ENCODE results near the gene NR2F6.

DNA sequence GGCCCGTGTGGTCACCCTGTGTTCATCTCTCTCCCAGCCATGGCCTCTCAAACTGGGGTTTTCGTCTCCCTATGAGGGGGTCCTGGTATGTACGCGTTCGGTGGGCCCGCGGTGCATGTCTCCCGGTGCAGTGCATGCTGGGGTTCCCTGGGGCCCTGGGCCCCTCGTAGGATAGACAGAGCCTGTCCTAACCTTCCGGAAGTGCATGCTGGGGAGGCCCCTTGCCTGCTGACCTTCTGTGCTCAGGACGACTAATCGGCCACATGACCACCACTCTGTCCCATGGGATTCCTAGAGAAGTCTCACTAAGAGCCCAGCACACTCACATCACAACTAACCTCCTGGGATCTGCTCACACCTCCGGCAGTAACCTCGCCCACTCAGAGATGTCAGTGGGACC, 35.4 kb downstream of the NR2F6 start:
- TF ChIP-seq, protein P1, sequence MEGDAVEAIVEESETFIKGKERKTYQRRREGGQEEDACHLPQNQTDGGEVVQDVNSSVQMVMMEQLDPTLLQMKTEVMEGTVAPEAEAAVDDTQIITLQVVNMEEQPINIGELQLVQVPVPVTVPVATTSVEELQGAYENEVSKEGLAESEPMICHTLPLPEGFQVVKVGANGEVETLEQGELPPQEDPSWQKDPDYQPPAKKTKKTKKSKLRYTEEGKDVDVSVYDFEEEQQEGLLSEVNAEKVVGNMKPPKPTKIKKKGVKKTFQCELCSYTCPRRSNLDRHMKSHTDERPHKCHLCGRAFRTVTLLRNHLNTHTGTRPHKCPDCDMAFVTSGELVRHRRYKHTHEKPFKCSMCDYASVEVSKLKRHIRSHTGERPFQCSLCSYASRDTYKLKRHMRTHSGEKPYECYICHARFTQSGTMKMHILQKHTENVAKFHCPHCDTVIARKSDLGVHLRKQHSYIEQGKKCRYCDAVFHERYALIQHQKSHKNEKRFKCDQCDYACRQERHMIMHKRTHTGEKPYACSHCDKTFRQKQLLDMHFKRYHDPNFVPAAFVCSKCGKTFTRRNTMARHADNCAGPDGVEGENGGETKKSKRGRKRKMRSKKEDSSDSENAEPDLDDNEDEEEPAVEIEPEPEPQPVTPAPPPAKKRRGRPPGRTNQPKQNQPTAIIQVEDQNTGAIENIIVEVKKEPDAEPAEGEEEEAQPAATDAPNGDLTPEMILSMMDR (conservative IDR thresholded peaks at IDR 0.05): no peak
- no peak for TF ChIP-seq ZFX (IDR thresholded peaks at IDR 0.05)

Data from C4-2B (cell line).